PC-3 (cell line): ENCODE results near the gene GLCE. TPM values are rescaled to one million over a fixed set of nuclear protein-coding genes. Genes with fewer than 3 reads are reported as not detected.

Experiments
- ATAC-seq: fragments of 200-7000 bp; cut with Tn5 transposase; 2 replicates; pipeline ENCODE4 v1.9.1; 2020; ENCODE audit warnings: mild to moderate bottlenecking, moderate library complexity
- BruUV-seq: library from RNA; stranded (reverse); fragments of 400-500 nt; replicated peaks from 2 replicates; lab custom pipeline; 2021; lab: Mats Ljungman, UMichigan
- CTCF ChIA-PET: fragments of 300-600 bp; sonication (Branson Sonifier 250); formaldehyde crosslinking; loops from one replicate; lab custom pipeline; 2022; ENCODE audit warnings: antibody characterized with exemption; lab: Charles Lee
- POLR2A ChIA-PET: fragments of 300-600 bp; sonication (Branson Sonifier 250); formaldehyde crosslinking; loops from one replicate; lab custom pipeline; 2022; ENCODE audit warnings: antibody characterized with exemption; ENCODE audit not compliant: unreplicated experiment; lab: Charles Lee
- DNase-seq: peaks from one replicate; pipeline ENCODE4 v3.0.0-alpha.2; 2015
- H2AFZ ChIP-seq: fragments of 300-600 bp; sonication (generic); 2 replicates; pipeline ENCODE4 v1.6.0; 2016; ENCODE audit warnings: antibody characterized with exemption, low read length
- H3F3A ChIP-seq: fragments of 300-600 bp; sonication (generic); one replicate; pipeline ENCODE4 v1.6.0; 2017; ENCODE audit warnings: antibody characterized with exemption, low read length, control low read depth, mild to moderate bottlenecking; ENCODE audit not compliant: unreplicated experiment
- H3K27ac ChIP-seq: fragments of 300-600 bp; sonication (generic); 2 replicates; pipeline ENCODE4 v1.5.1; 2016; ENCODE audit warnings: mild to moderate bottlenecking, low read length
- H3K27me3 ChIP-seq: fragments of 300-600 bp; sonication (generic); 2 replicates; pipeline ENCODE4 v1.6.1; 2016; ENCODE audit warnings: low read length, mixed read lengths
- H3K36me3 ChIP-seq: fragments of 300-600 bp; sonication (generic); 2 replicates; pipeline ENCODE4 v1.6.1; 2016; ENCODE audit warnings: low read depth, mixed run types, low read length, mixed read lengths
- H3K4me1 ChIP-seq: fragments of 300-600 bp; sonication (generic); 2 replicates; pipeline ENCODE4 v1.5.1; 2016; ENCODE audit warnings: low read length; ENCODE audit not compliant: insufficient read depth
- H3K4me2 ChIP-seq: fragments of 300-600 bp; sonication (generic); 2 replicates; pipeline ENCODE4 v1.6.0; 2016; ENCODE audit warnings: low read length
- H3K4me3 ChIP-seq: fragments of 300-600 bp; sonication (generic); 2 replicates; pipeline ENCODE4 v1.5.1; 2016; ENCODE audit warnings: mild to moderate bottlenecking, low read length, mixed read lengths
- H3K79me2 ChIP-seq: fragments of 300-600 bp; sonication (generic); 2 replicates; pipeline ENCODE4 v1.6.1; 2017; ENCODE audit warnings: low read length, mixed read lengths
- H3K9ac ChIP-seq: fragments of 300-600 bp; sonication (generic); 2 replicates; pipeline ENCODE4 v1.6.0; 2016; ENCODE audit warnings: mild to moderate bottlenecking, low read length
- H3K9me2 ChIP-seq: fragments of 300-600 bp; sonication (generic); replicated peaks from 2 replicates; pipeline ENCODE4 v1.6.1; 2016; ENCODE audit warnings: mixed run types, low read length, mixed read lengths
- H3K9me3 ChIP-seq: fragments of 300-600 bp; sonication (generic); 2 replicates; pipeline ENCODE4 v1.6.1; 2016; ENCODE audit warnings: low read length, mixed read lengths
- H4K20me1 ChIP-seq: fragments of 300-600 bp; sonication (generic); 2 replicates; pipeline ENCODE4 v1.6.1; 2016; ENCODE audit warnings: low read length, mixed read lengths
- EZH2 ChIP-seq: fragments of 300-600 bp; sonication (generic); IDR thresholded peaks from one replicate; pipeline ENCODE4 v1.6.1; 2017; ENCODE audit warnings: antibody characterized with exemption, mild to moderate bottlenecking, low read length; ENCODE audit not compliant: unreplicated experiment
- EZH2phosphoT487 ChIP-seq: fragments of 300-600 bp; sonication (generic); IDR thresholded peaks from 2 replicates; pipeline ENCODE4 v1.6.1; 2018; ENCODE audit warnings: mild to moderate bottlenecking, antibody characterized with exemption, low read length, borderline replicate concordance
- intact Hi-C: fragments of 100-400 bp; cut with micrococcal nuclease; formaldehyde crosslinking; loops from 2 replicates; pipeline ENCODE4 v1.9.0; 2023
- total RNA-seq: library from RNA; depleted of rRNA; stranded (reverse); fragments of >200 nt; gene quantifications from 2 replicates; pipeline ENCODE4 v1.2.3, GENCODE V29; 2014
- TF ChIP-seq, protein P1 (sequence below): fragments of 300-600 bp; sonication (generic); conservative IDR thresholded peaks from 2 replicates; pipeline ENCODE4 v1.5.1; 2017; ENCODE audit warnings: antibody characterized with exemption, low read depth, mild to moderate bottlenecking, low read length

The GLCE gene
- total RNA-seq, 1 experiment from 2014 or later, result 15.4 TPM

DNA sequence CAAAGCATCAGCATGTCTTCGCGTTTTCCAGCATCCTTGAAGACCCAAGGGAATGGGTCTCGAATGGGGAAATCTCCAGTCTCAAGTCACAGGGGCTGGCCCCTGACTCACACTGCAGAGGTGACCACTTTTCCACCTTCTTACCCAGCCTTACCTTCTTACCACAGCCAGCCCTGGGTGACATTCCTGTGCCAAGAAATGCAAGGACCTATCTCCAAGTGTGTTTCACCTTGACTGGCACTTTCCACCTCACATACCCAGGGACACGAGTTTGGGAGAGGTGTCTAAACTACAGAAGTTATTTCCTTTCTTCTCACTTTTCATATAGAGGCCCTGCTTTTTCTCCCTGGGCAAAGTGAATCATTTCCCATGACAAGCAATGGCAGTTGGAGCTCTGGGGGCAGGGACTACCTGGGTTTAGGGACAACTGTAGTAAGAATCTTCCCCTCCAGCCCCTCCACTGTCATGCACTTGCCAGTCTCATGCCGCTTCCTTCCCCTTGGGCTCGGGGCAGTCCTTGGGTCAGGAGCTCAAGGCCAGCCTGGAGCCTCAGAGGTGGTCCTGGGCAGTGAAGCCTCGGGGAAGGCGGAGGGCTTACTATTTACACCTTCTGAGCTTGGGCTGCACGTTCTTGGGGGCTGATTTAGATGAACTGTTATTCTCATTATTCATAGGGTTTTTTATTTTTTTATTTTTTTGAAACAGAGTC is 155.1 kb downstream of the GLCE start:
- Histone ChIP-seq H3K9me3 (no peaks in the 10 kb centered on the region), H3K9me2 (no peaks in the 10 kb centered on the region), H3F3A (no peaks in the 10 kb centered on the region), H3K79me2 (no peaks in the 10 kb centered on the region), H3K27ac (no peak overlapping the region), H2AFZ (no peak overlapping the region), H3K27me3 (no peaks in the 10 kb centered on the region), H3K9ac (no peak overlapping the region), H3K4me3 (no peak overlapping the region), H3K36me3 (no peaks in the 10 kb centered on the region), H3K4me1 (peaks cover 21% of the 10 kb centered on the region), H4K20me1 (no peaks in the 10 kb centered on the region), H3K4me2 (no peak overlapping the region)
- intact Hi-C loops, result no loop called here
- no TSS peak for BruUV-seq
- TF ChIP-seq EZH2 (no peak), EZH2phosphoT487 (no peak)
- TF ChIP-seq, protein P1, sequence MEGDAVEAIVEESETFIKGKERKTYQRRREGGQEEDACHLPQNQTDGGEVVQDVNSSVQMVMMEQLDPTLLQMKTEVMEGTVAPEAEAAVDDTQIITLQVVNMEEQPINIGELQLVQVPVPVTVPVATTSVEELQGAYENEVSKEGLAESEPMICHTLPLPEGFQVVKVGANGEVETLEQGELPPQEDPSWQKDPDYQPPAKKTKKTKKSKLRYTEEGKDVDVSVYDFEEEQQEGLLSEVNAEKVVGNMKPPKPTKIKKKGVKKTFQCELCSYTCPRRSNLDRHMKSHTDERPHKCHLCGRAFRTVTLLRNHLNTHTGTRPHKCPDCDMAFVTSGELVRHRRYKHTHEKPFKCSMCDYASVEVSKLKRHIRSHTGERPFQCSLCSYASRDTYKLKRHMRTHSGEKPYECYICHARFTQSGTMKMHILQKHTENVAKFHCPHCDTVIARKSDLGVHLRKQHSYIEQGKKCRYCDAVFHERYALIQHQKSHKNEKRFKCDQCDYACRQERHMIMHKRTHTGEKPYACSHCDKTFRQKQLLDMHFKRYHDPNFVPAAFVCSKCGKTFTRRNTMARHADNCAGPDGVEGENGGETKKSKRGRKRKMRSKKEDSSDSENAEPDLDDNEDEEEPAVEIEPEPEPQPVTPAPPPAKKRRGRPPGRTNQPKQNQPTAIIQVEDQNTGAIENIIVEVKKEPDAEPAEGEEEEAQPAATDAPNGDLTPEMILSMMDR, result no peak
- ATAC-seq (no peak), DNase-seq (no peak)
- ChIA-PET CTCF (no interaction called here), POLR2A (no interaction called here)

DNA sequence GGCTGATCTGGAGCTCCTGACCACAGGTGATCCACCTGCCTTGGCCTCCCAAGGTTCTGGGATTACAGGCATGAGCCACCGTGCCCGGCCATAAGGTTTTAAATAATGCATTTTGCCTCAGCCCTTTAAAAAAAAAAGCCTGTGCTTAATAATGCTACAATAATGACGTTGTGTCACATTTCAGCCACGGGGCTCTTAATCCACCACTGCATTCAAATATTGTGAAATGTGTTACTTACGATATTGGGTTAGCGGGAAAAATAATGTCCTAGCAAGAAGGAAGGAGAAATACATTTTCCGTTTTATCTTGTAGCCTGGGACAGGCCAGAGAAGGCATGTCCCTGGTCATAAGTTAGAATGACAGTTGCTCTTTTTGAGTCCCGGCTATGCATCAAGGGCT is 155.9 kb downstream of the GLCE start:
- TF ChIP-seq, protein P1, result no peak
- TF ChIP-seq EZH2 (no peak), EZH2phosphoT487 (no peak)

DNA sequence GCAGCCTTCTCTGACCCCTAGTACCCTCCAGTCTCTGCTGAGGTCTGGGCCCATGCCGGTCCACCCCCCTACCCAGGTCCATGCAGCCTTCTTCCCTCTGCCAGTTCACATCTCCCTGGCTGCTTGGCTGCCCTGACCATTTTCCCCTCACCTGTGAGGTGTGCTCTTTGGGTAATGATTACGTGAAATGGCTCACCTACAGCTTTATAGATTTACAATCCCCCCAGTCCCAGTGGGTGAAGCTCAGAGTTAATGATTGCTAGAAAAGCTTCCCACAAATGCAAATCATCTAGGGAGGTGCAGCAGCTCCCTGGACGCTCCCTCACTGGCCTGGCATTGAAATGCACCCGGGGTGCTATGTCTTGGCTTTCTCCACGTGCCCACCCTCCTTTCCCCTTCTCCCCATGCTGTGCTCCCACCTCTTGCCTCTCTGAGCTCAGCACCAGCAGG is 157.0 kb downstream of the GLCE start:
- intact Hi-C loops, result no loop called here
- Histone ChIP-seq H3K9me3 (no peaks in the 10 kb centered on the region), H3K4me2 (no peak overlapping the region), H3F3A (no peaks in the 10 kb centered on the region), H2AFZ (no peak overlapping the region), H4K20me1 (no peaks in the 10 kb centered on the region), H3K4me1 (peaks cover 8% of the 10 kb centered on the region), H3K36me3 (no peaks in the 10 kb centered on the region), H3K27me3 (no peaks in the 10 kb centered on the region), H3K79me2 (no peaks in the 10 kb centered on the region), H3K9me2 (no peaks in the 10 kb centered on the region), H3K4me3 (no peak overlapping the region), H3K9ac (no peak overlapping the region), H3K27ac (no peak overlapping the region)
- TF ChIP-seq EZH2phosphoT487 (no peak), EZH2 (no peak)
- TF ChIP-seq, protein P1, result no peak
- no peak for ATAC-seq
- POLR2A ChIA-PET, result interaction anchor here (0.5 kb wide), 1 partner anchor 1432 kb away, joined by 6 read pairs; no protein-coding TSS in a partner anchor
- CTCF ChIA-PET, result no interaction called here
- no TSS peak for BruUV-seq
- no peak for DNase-seq

More for the DNA sequence above, 155.9 kb downstream of the GLCE start:
- H3F3A ChIP-seq, result no peaks in the 10 kb centered on the region
- H4K20me1 ChIP-seq, result no peaks in the 10 kb centered on the region
- H3K4me2 ChIP-seq, result no peak overlapping the region
- no peaks in the 10 kb centered on the region for H3K36me3 ChIP-seq
- H3K9me2 ChIP-seq, result no peaks in the 10 kb centered on the region
- no peak overlapping the region for H3K9ac ChIP-seq
- ATAC-seq (no peak), DNase-seq (no peak)
- peaks cover 16% of the 10 kb centered on the region for H3K4me1 ChIP-seq
- H2AFZ ChIP-seq, result no peak overlapping the region
- no TSS peak for BruUV-seq
- no peaks in the 10 kb centered on the region for H3K79me2 ChIP-seq
- no peak overlapping the region for H3K27ac ChIP-seq
- no peaks in the 10 kb centered on the region for H3K9me3 ChIP-seq
- intact Hi-C loops, result no loop called here
- ChIA-PET CTCF (no interaction called here), POLR2A (no interaction called here)
- no peak overlapping the region for H3K4me3 ChIP-seq
- no peaks in the 10 kb centered on the region for H3K27me3 ChIP-seq
